HepG2 (cell line): Measurements from ENCODE around the gene ACTR1B. TPM values are rescaled to one million over a fixed set of nuclear protein-coding genes. Genes with fewer than 3 reads are reported as not detected.
"Not testable (repeated sequence)": the region's sequence is repeated elsewhere in the genome, so short reads cannot be mapped to it uniquely, and the experiment has no call there.

ENCODE experiments used
- ATAC-seq: fragments of 200-7000 bp; cut with Tn5 transposase; 3 replicates; pipeline ENCODE4 v1.9.1; 2020; ENCODE audit warnings: mild to moderate bottlenecking, moderate library complexity
- BruUV-seq: library from RNA; stranded (reverse); fragments of 400-500 nt; replicated peaks from 2 replicates; lab custom pipeline; 2021; lab: Mats Ljungman, UMichigan
- CTCF ChIA-PET: fragments of 300-600 bp; formaldehyde crosslinking; extraction: SDS; loops from one replicate; lab custom pipeline; 2021; ENCODE audit warnings: low total read pairs, inconsistent platforms, low intra/inter-chr PET ratio; lab: Yijun Ruan, JAX
- POLR2A ChIA-PET: fragments of 350-600 bp; sonication (Branson Sonifier 250); formaldehyde crosslinking; loops from one replicate; lab custom pipeline; 2020; ENCODE audit warnings: antibody characterized with exemption, inconsistent platforms; lab: Yijun Ruan, JAX
- DNase-seq: peaks from one replicate; pipeline ENCODE4 v3.0.0-alpha.2; 2015; ENCODE audit warnings: low spot score
- FAIRE-seq: peaks from 3 replicates; lab custom pipeline; 2011; peaks lifted over from hg19 to GRCh38; lab: Jason Lieb, UNC
- H2AFZ ChIP-seq: one replicate; pipeline ENCODE4 v1.6.1; 2011; ENCODE audit warnings: low read length, inconsistent platforms
- H3K27ac ChIP-seq: fragments of 300-600 bp; 3 replicates; pipeline ENCODE4 v1.8.0; 2011; ENCODE audit warnings: mixed run types, mild to moderate bottlenecking, mixed read lengths, low read length, inconsistent platforms; ENCODE audit not compliant: insufficient read depth; ENCODE audit errors: extremely low read length
- H3K27me3 ChIP-seq, 2 experiments: fragments of 200-600 bp in 1 of 2; 2 replicates in 1 of 2; 3 replicates in 1 of 2; pipeline versions ENCODE4 v1.6.0 to v1.8.0; 2011; ENCODE audit warnings: low read length in 2 of 2, mild to moderate bottlenecking in 2 of 2, moderate library complexity in 2 of 2, inconsistent platforms in 1 of 2; ENCODE audit not compliant: insufficient read depth in 2 of 2, control insufficient read depth in 1 of 2
- H3K36me3 ChIP-seq, 2 experiments: fragments of 200-600 bp in 1 of 2; replicated peaks in 1 of 2; 2 replicates in 1 of 2; 3 replicates in 1 of 2; pipeline versions ENCODE4 v1.5.1 to v1.8.0; 2011; ENCODE audit warnings: low read length in 2 of 2, inconsistent platforms in 1 of 2; ENCODE audit not compliant: insufficient read depth in 2 of 2, control insufficient read depth in 1 of 2
- H3K4me1 ChIP-seq: 2 replicates; pipeline ENCODE4 v1.5.1; 2012; ENCODE audit warnings: low read length, inconsistent platforms; ENCODE audit not compliant: insufficient read depth
- H3K4me2 ChIP-seq: 2 replicates; pipeline ENCODE4 v1.6.0; 2011; ENCODE audit warnings: low read depth, low read length, inconsistent platforms
- H3K4me3 ChIP-seq, 3 experiments: fragments of 200-600 bp in 1 of 3; sonication (generic), shearing (Covaris generic) in 1 of 3; replicated peaks in 1 of 3; 2 replicates each; pipeline ENCODE4 v1.5.1; 2011 to 2016; ENCODE audit warnings: low read length in 3 of 3, inconsistent platforms in 2 of 3, low read depth in 2 of 3, mild to moderate bottlenecking in 2 of 3, control low read depth in 1 of 3, mixed read lengths in 1 of 3; ENCODE audit not compliant: insufficient read depth in 1 of 3
- H3K79me2 ChIP-seq: one replicate; pipeline ENCODE4 v1.6.1; 2011; ENCODE audit warnings: low read length, inconsistent platforms; ENCODE audit not compliant: insufficient read depth
- H3K9ac ChIP-seq: 2 replicates; pipeline ENCODE4 v1.6.0; 2011; ENCODE audit warnings: mild to moderate bottlenecking, low read depth, low read length, inconsistent platforms; ENCODE audit not compliant: insufficient read depth
- H3K9me3 ChIP-seq: 2 replicates; pipeline ENCODE4 v1.5.1; 2012; ENCODE audit warnings: mild to moderate bottlenecking, low read length
- H4K20me1 ChIP-seq: 2 replicates; pipeline ENCODE4 v1.6.0; 2011; ENCODE audit warnings: inconsistent platforms, mild to moderate bottlenecking, low read length, moderate library complexity; ENCODE audit not compliant: insufficient read depth
- ARHGAP35 ChIP-seq: sonication (generic); formaldehyde crosslinking; IDR thresholded peaks from 2 replicates; pipeline ENCODE4 v1.9.0; 2022; ENCODE audit warnings: mild to moderate bottlenecking, inconsistent platforms, moderate library complexity, missing genetic modification reagents, borderline replicate concordance
- GABPB1 ChIP-seq: IDR thresholded peaks from 2 replicates; pipeline ENCODE4 v1.6.1; 2016; ENCODE audit warnings: mild to moderate bottlenecking, missing genetic modification reagents, moderate library complexity, missing compliant biosample characterization
- GZF1 ChIP-seq: sonication (generic); formaldehyde crosslinking; IDR thresholded peaks from 2 replicates; pipeline ENCODE4 v1.5.1; 2020; ENCODE audit warnings: mild to moderate bottlenecking, missing genetic modification reagents
- PAWR ChIP-seq: sonication (generic); formaldehyde crosslinking; IDR thresholded peaks from 2 replicates; pipeline ENCODE4 v1.4.0; 2020; ENCODE audit warnings: missing genetic modification reagents, mild to moderate bottlenecking, borderline replicate concordance
- ZBTB7B ChIP-seq: sonication (generic); formaldehyde crosslinking; IDR thresholded peaks from 2 replicates; pipeline ENCODE4 v1.4.0; 2020; ENCODE audit warnings: missing genetic modification reagents
- ZNF354B ChIP-seq: sonication (generic); formaldehyde crosslinking; IDR thresholded peaks from 2 replicates; pipeline ENCODE4 v1.8.0; 2022; ENCODE audit warnings: mild to moderate bottlenecking, missing genetic modification reagents
- ZNF609 ChIP-seq: sonication (generic); formaldehyde crosslinking; IDR thresholded peaks from 2 replicates; pipeline ENCODE4 v1.4.0; 2020; ENCODE audit warnings: mild to moderate bottlenecking, missing genetic modification reagents, borderline replicate concordance
- WGBS: methylation state at CpG from one replicate; pipeline ENCODE4 v1.1.6; 2017; ENCODE audit warnings: low lambda C conversion rate; 5-methylcytosine and 5-hydroxymethylcytosine counted together
- in situ Hi-C: cut with HindIII; loops from 2 replicates; pipeline ENCODE4 v1.10.0; 2017; ENCODE audit warnings: low pct_unique_long_range_greater_than_20kb; ENCODE audit not compliant: extremely low pct_ligation_motif_present
- intact Hi-C: fragments of 100-400 bp; cut with micrococcal nuclease; formaldehyde crosslinking; loops from one replicate; pipeline ENCODE4 v1.10.0; 2022; ENCODE audit not compliant: unreplicated experiment
- polyA plus RNA-seq, 8 experiments: library from polyadenylated mRNA; depleted of rRNA in 3 of 8; stranded (reverse) in 7 of 8; unstranded in 1 of 8; fragments of >200 nt; fragmentation: Illumina TruSeq in 4 of 8; extraction: Trizol in 4 of 8; gene quantifications; 2 replicates each; pipeline versions ENCODE4 v1.2.1 to v1.2.3, GENCODE V29; 2011 to 2016; ENCODE audit warnings: low read depth in 4 of 8, missing spikeins in 1 of 8, mixed read lengths in 1 of 8; ENCODE audit not compliant: insufficient read depth in 1 of 8
- total RNA-seq, 5 experiments: library from RNA; depleted of rRNA; stranded (reverse); fragments of >200 nt; fragmentation: Illumina TruSeq; extraction: Trizol; gene quantifications; 2 replicates each; pipeline ENCODE4 v1.2.3, GENCODE V29; 2016; ENCODE audit warnings: low read depth in 1 of 5

Gene ACTR1B
- total and polyA plus RNA-seq, 2 of the 13 experiments (the other 11 are each of a cell fraction or from before 2014, with no cell fraction given), result 61.7 to 76.7 TPM

- TF ChIP-seq ZNF609 (CRISPR knock-in tag) (no peak), GABPB1 (CRISPR knock-in tag) (no peak), ZBTB7B (no peak), PAWR (CRISPR knock-in tag) (no peak), ARHGAP35 (CRISPR knock-in tag) (no peak)
These were observed 10.1 kb upstream of the ACTR1B start (continued) for GRCh38 chr2:97673915-97674283.

- Histone ChIP-seq H3K36me3 (peaks cover 0 to under 1% of the 10 kb centered on the region in 2 experiments; a peak in 1 of 5 replicates), H3K9me3 (no peaks in the 10 kb centered on the region), H3K27me3 (no peaks in the 10 kb centered on the region), H3K9ac (no peak overlapping the region), H3K79me2 (no peaks in the 10 kb centered on the region), H4K20me1 (no peaks in the 10 kb centered on the region), H3K4me1 (no peaks in the 10 kb centered on the region), H2AFZ (no peak overlapping the region), H3K4me2 (no peak overlapping the region), H3K27ac (no peak overlapping the region), H3K4me3 (no peak overlapping the region)
- no peak for FAIRE-seq
- ATAC-seq, result peak; percentile 20; the same call in 1 of the 3 replicates
- 0 out of 2 replicates have a peak, but pooled peaks have one; percentile 24 for TF ChIP-seq ZNF354B (CRISPR knock-in tag)
- no peak for TF ChIP-seq GZF1 (CRISPR knock-in tag)
- ChIA-PET CTCF (no interaction called here), POLR2A (interaction anchor here (1.3 kb wide), 1 partner anchor 11 kb away, joined by 4 read pairs; no protein-coding TSS in a partner anchor)
- BruUV-seq, result no TSS peak
- 56% methylated on average over 9 of the region's 9 CpGs for WGBS
- intact Hi-C loops (no loop called here), in situ Hi-C loops (loop anchor here (25.0 kb wide), 1 partner anchor 1611 kb away; no protein-coding TSS in a partner anchor)
- no peak for DNase-seq
These were observed 9.5 kb upstream of the ACTR1B start for GRCh38 chr2:97673182-97673914.

- CTCF ChIA-PET, result not testable (repeated sequence)
- POLR2A ChIA-PET, result interaction anchor here (1.3 kb wide), 1 partner anchor 10 kb away, joined by 4 read pairs; no protein-coding TSS in a partner anchor
These were observed 8.8 kb upstream of the ACTR1B start for GRCh38 chr2:97672606-97673140.

More at GRCh38 chr2:97672606-97673140, 8.8 kb upstream of the ACTR1B start:
- H4K20me1 ChIP-seq, intact Hi-C loops, DNase-seq, BruUV-seq, H3K9me3 ChIP-seq, H3K4me1 ChIP-seq, H2AFZ ChIP-seq, FAIRE-seq, H3K27ac ChIP-seq, H3K9ac ChIP-seq, H3K79me2 ChIP-seq, H3K36me3 ChIP-seq, H3K4me3 ChIP-seq, H3K27me3 ChIP-seq, H3K4me2 ChIP-seq: not testable (repeated sequence)
- ATAC-seq, result peak; percentile 34
- in situ Hi-C loops, result loop anchor here (25.0 kb wide), 1 partner anchor 1610 kb away; no protein-coding TSS in a partner anchor
- 51% methylated on average over 4 of the region's 6 CpGs for WGBS
